A172 (cell line): Measurements from ENCODE around the gene RIPOR1. TPM values are rescaled to one million over a fixed set of nuclear protein-coding genes. Genes with fewer than 3 reads are reported as not detected.
"Not testable (repeated sequence)": the region's sequence is repeated elsewhere in the genome, so short reads cannot be mapped to it uniquely, and the experiment has no call there.

Experiments used
- DNase-seq: peaks from one replicate; pipeline ENCODE4 v3.0.0-alpha.2; 2015; ENCODE audit warnings: low spot score
- total RNA-seq: library from RNA; depleted of rRNA; stranded (reverse); fragments of >200 nt; shearing (Covaris generic); gene quantifications from 2 replicates; pipeline ENCODE4 v1.2.3, GENCODE V29; 2014; rRNA removed

Gene RIPOR1, protein sequence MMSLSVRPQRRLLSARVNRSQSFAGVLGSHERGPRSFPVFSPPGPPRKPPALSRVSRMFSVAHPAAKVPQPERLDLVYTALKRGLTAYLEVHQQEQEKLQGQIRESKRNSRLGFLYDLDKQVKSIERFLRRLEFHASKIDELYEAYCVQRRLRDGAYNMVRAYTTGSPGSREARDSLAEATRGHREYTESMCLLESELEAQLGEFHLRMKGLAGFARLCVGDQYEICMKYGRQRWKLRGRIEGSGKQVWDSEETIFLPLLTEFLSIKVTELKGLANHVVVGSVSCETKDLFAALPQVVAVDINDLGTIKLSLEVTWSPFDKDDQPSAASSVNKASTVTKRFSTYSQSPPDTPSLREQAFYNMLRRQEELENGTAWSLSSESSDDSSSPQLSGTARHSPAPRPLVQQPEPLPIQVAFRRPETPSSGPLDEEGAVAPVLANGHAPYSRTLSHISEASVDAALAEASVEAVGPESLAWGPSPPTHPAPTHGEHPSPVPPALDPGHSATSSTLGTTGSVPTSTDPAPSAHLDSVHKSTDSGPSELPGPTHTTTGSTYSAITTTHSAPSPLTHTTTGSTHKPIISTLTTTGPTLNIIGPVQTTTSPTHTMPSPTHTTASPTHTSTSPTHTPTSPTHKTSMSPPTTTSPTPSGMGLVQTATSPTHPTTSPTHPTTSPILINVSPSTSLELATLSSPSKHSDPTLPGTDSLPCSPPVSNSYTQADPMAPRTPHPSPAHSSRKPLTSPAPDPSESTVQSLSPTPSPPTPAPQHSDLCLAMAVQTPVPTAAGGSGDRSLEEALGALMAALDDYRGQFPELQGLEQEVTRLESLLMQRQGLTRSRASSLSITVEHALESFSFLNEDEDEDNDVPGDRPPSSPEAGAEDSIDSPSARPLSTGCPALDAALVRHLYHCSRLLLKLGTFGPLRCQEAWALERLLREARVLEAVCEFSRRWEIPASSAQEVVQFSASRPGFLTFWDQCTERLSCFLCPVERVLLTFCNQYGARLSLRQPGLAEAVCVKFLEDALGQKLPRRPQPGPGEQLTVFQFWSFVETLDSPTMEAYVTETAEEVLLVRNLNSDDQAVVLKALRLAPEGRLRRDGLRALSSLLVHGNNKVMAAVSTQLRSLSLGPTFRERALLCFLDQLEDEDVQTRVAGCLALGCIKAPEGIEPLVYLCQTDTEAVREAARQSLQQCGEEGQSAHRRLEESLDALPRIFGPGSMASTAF
- total RNA-seq, result 21.6 and 31.6 TPM in 2 replicates

DNA sequence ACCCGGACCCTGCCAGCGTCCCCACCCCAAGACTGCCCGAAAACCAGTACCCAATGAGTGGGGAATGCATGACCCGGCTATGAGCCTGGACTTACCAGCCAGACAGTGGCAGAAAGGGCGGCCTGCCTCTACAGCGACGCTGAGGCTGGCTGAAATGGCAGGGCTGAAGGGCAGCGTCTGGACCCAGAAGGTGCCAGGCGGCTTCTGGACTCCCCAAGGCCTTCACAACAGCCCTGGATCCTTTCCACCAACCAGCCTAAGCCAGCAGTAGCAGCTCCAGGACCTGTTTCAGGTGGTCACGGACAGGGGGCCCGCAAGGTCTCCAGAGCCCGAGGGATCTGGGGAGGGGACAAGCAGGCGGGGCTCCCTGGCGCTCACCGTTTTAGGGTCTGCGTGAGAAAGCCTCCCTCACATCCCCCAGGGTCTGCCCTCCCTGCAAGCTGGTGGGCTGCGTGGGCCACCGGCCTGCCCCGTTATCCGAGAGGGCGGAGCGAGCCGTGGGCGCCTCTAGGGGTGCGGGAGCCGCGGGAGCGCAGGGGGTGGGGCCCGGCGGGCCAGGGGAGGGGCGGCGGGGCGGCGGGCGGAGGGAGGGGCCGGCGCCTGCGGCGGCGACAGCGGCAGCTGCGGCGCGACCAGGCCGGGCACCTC lies at the start of gene RIPOR1:
RIPOR1 (plus strand) TSS at position 608 of the 648 bp plus-strand sequence. CDS start 9,618 bp downstream, outside the sequence.
- DNase-seq, result no peak

DNA sequence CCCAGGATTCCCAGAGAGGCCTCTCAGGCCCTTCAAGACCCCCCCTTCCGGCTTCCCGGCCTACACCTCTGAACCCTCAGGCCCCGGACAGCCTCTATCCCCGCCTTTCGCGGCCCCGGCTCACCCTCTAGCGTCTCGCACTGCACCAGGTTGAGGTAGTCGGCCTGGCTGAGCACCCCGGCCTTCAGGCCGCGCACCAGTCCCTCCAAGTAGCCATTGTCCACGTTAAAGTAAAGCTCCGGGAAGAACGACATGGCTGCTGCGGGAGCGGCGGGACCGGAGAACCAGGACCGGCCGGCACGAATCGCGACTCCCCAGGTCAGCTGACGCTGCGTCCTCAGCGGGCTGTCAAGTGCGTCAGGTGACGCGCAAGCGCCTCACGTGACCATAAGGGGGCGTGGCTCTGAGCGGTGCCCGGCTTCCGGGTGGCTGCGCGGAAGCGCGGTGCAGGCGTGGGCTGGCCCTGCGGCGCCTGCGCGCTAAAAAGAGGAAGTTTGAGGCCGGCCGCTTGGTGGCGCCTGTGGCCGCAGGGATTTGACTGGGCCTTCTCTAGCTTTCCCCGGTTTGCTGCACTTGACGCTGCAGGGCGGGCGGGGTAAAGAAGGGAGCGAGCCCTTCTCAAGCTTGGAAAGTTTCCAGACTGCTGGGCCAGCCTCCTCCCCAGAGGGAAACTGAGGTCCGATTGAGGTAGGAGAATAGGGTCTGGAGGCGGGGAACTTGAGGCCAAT lies 47.6 kb upstream of the RIPOR1 start, which contains the start of gene ATP6V0D1:
ATP6V0D1 (minus strand) TSS at position 325 of the 728 bp plus-strand sequence; CDS start at position 254, 71 bp downstream.
- DNase-seq, result peak; percentile 86

DNA sequence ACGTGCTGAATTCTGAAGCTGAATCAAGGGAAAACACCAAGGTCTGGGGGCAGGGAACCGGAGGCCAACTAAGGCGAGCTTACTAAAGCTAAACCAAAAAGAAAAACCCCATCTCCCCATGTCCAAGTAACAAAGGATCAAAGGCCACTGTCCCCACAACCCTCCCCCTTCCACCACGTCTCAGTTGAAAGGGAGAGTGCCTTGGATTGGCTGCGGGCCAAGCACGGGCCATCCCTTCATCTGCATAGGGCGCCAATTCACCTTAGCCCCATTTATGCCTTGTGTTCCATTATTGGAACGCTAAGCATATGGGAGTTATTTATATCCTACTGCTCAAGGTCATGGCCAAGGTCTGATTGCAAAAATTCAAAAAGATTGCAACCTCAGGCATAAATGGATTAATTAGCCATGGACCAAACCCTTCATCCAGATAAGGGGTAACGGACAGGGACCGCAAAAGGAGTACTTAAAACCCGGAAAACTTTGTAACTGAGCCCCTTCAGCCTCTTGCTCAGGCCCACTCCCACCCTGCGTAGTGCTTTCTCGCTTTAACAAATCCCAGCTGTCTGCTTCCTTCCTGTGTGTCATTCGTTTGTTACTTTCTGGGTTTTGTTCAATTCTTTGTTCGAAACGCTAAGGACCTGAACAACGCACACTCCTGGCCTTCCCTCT lies 46.9 kb upstream of the RIPOR1 start:
- DNase-seq, result no peak

DNA sequence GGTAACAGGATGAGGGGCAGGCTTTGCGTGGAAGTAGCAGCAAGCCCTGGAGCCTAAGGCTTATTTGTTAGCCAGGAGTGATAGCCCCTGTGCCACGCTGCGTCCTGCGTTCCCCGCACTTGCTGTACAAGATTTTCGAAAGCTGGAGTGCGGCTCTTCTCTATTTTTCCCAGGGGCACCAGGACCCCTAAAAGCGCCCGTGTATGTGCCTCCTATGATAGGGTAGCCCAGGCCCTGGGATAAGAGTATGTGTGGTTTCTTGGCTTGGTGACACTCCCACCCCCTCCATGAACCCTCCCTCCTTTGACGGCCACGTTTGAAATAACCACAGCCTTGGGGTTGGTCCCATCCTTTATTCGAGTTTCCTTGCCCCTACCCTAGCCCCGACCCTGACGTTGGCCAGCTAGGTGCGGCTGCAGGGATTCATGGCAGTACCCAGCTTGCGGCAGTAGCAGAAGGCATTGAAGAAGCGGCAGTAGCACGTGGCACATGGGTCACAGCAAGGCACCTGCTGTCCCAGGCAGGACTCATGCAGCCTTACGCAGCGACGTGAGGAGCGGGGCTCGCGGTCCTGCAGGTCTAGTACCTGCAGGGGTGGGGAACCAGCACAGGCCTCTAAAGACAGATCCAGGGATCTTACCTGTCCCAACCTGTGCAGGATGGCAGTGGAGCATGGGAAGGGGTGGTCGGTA lies 46.2 kb upstream of the RIPOR1 start:
- no peak for DNase-seq

DNA sequence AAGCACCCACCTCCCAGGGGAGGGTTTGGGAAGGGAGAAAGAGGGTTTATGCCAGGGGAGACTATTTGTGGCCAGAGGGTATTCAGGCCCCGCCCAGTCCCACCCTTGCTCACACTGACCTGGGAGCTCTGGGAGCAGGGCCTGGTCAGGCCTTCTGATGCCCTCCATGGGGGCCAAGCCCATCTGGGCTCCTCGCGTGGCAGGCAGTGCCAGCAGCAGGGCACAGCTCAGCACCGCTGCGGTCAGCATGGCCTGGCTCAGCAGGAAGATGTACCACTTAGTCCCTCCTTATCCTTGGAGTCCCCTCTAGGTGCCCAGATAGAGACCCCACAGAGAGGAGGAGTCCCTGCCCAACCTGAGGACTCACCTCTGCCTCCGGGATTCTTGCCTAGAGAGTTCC lies 45.5 kb upstream of the RIPOR1 start, which contains the start of gene AGRP:
AGRP (minus strand) TSS at position 398 of the 400 bp plus-strand sequence; CDS start at position 249, 149 bp downstream.
- DNase-seq, result no peak

DNA sequence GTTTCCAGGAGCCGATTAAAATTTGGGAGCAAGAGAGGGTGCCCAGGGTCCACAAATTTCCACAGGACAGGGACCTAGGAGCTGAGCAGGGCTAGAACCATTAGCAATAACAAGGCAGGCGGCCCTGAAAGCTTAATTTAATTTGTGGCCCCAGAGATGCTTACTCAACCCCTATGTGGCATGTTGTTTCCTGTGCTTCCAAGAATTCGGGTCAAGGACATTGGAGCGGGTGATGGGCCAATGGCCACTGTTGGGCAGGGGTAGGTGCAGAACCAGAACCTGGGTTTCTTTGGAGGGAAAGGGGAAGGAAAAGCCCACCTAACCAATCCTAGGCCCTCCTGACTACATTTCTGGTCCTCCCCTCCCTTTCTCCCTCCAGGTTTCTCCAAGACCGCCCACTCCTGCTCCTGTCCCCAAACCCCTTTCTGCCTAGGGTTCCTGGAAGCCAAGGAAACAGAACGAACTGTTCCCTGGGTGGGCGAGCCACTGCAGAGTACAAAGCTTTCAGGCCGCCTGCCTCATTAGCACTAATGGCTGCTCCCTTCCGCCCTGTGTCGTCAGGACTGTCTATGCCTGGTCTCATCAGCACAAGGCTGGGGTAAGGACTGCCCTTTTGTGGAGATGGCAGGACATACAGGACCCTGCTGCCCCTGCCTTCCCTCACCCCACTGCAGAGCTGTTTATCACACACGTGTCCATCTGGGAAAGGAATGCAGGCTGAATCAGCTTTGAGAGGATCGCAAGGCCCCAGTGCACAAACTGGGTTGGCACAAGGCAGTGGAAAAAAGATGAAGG lies 44.7 kb upstream of the RIPOR1 start:
- no peak for DNase-seq

DNA sequence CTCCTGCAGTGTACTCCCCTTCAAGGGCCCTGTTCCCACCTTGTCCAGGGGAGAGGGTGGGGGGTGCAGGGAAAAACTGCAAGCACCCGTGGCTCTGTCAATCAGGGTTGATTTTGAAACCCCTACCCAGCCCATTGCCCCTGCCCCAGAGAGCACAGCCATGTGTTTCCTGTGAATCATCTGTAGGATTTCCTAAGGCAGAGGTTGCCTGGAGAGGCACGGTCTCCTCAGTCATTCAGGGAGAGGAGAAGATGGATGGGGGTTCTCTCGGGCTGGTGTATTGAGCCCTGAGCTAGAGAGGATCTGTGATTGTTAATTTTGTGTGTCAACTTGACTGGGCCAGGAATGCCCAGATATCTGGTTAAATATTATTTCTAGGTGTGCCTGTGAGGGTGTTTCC lies 41.8 kb upstream of the RIPOR1 start:
- DNase-seq, result no peak

DNA sequence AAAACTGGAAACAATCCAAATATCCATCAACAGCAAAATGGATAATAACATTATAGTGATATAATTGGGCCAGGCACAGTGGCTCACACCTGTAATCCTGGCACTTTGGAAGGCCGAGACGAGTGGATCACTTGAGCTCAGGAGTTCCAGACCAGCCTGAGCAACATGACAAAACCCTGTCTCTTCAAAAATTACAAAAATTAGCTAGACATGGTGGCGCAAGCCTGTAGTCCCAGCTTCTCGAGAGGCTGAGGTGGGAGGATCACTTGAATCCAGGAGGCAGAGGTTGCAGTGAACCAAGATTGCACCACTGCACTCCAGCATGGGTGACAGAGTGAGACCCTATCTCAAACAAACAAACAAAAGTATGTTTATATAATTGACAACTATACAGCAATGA lies 41.1 kb upstream of the RIPOR1 start:
- DNase-seq, result not testable (repeated sequence)

DNA sequence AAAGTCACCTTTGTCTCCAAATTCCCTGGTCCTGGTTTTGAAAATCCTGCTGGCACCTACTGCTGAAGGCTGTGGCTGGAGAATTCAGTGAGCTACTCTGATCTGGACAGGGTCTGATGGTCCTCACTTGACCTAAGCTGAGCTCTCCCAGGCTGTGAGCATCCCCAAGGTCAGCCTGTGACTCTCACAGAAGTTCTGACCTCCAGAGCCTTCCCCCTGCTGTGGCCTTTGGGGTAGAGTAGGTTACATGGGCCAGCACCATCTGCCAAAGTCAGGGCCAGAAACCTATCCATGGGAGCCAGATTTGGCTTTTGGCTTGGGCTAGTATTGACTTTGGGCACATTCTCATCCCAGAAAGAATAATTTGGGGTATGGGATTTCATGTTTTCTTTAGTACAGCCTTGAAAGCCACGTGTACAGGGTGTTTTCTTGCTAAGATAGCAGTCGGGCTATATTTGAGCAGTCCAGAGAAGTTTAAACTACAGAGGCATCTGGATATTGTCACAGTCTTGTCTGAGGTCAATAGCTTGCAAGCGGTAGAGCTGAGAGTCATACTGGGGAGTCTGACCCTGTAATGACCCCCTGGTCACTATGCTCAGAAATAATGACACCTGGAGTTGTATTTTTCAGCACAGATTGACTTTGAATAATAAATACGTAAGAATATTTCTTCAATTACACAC lies 39.1 kb upstream of the RIPOR1 start:
- DNase-seq, result no peak

DNA sequence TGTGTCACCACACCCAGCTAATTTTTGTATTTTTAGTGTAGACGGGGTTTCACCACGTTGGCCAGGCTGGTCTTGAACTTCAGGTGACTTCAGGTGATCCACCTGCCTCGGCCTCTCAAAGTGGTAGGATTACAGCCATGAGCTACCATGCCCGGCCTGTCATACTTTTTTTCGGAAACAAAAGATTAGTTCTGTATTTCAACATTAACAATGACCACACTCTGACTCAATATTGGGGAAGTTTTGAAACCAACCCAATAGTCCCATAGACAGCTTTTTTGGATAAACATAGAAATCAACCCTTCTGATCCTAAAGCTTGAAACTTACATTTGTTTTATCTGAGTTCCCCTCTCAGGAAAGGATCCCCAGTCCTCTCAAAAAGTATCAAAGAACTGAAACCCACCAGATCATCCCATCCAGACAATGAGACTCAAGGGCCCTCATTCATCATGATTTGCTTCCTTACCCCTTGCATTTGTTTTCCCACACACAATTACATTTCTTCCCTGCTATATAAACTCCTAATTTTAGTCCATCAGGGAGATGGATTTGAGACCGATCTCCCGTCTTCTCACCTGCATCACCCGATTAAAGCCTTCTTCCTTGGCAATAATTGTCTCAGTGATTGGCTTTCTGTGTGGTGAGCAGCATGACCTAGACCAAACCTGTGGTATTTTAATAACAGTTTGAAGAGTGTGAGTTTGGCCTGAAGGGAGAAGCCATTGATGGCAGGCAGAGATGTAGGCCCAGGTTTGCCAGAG lies 38.1 kb upstream of the RIPOR1 start:
- DNase-seq, result no peak

DNA sequence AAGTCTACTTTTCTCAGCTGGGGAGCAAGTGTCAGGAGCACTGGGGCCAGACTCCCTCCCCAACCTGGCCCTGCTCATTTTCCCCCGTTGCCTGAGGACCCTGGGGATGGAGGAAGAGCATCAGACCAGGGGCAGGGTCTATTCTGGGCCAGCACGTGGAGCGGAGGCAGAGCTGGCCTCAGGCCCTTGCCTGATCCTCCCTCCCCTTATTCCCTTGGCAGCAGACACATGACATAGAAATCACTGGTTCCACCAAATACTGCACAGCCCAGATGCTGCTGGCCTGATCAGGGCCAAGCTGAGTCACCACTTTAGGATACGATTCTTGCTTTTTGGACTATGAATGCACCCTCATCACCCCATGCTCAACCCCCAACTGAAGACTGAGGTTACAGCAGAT lies 29.5 kb upstream of the RIPOR1 start:
- DNase-seq, result no peak

DNA sequence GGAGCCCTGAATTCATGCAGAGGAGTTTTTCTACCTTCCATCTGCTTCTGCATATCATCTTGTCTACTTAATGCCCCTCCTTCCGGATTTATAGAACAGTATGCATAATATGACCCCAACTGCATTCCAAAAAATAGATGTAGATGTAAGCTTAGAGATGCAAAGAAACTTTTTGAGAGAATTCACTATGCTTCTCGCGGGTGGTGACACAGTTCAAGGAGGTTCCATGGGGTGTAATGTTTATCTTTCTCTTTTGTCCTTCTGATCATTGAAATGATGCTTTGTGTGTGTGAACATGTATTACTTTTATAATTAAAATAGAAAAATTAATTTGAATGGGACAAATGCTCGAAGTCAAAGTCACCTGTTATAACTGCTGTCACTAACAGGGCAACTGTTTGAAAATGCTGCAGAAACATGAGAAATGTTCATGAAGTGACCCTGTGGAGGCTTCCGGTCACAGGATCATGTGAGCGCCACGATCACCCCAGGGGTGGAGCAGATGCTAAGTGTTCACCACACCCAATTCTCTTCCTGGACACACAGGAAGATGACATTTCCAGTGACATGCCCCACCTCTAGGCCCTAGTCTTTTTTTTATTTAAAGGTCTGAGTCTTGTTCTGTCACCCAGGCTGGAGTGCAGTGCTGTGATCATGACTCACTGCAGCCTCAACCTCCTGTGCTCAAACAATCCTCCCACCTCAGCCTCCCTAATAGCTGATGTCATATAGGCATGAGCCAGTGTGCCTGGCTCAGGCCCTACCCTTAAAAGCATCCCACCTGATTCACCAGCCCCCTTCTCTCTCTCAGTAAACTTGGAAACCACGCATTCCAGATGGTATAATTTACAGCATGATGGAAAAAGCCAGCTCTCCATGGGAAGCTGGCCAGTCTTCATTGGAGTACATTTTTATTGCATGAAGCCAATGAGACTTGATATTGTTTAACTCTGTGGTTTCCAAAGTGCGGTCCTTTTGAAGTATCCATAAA lies 24.3 kb upstream of the RIPOR1 start:
- DNase-seq, result peak; percentile 81

DNA sequence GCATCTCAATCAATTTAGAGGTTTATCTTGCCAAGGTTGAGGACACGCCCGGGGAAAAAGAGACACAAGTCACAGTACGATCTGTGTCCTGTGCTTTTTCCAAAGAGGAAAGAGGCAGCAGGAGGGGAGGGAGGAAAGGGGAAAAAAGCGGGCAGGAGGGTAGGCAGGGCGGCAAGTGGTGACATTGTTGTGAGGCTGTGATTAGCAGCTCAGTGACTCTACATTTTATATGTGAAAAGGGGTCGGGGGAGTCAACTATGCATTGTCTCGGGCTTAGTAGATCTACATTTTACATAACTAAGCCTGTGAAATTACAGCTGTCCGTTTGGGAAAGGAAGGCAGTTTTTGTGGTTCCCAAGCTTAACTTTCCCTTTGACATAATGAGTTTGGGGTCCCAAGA lies 22.2 kb upstream of the RIPOR1 start:
- DNase-seq, result no peak

DNA sequence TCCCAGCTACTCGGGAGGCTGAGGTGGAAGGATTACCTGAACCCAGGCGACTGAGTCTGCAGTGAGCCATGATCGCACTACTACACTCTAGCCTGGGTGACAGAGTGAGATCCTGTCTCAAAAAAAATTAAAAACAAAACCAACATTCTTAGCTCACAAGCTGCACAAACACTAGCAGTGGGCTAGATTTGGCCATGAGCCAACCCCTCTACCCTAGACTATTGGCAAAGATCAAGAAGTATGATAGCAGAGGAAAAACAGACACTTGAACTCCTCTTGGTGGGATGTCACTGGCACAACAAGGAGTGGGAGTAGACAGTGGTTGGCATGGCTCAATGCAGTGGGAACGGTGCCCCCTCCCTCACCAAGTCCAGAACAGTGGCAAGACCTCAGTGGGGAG lies 19.6 kb upstream of the RIPOR1 start:
- DNase-seq, result no peak

DNA sequence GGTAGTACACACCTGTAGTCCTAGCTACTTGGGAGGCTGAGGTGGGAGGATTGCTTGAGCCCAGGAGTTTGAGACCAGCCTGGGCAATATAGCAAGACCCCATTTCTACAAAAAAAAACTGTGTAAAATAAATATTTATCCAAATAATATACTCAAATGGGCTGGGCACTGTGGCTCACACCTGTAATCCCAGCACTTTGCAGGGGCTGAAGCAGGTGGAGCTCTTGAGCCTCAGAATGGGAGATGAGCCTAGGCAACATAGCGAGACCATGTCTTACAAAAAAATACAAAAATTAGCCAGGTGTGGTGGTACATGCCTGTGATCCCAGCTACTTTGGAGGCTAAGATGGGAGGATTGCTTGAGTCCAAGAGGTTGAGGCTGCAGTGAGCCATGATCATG lies 14.7 kb upstream of the RIPOR1 start:
- DNase-seq, result not testable (repeated sequence)

DNA sequence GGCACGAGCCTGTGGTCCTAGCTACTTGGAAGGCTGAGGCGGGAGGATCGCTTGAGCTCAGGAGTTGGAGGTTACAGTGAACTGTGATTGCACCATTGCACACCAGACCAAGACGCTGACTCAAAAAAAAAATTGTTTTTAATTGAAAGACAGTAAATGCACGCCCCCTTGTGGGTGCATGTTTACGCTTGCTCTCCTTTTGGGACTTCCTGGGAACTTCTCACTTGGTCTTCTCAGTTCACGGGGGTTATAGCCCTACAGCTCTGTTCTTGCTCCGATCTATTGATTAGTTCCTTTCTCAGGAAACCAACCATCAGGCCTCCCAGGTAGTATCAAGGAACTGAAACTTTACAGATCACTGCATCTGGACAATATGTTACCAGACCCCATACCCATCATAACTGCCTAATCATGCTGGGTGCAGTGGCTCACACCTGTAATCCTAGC lies 14.2 kb upstream of the RIPOR1 start:
- peak; percentile 66 for DNase-seq
